ENCODE data around the gene SPA17.

Gene SPA17

DNA sequence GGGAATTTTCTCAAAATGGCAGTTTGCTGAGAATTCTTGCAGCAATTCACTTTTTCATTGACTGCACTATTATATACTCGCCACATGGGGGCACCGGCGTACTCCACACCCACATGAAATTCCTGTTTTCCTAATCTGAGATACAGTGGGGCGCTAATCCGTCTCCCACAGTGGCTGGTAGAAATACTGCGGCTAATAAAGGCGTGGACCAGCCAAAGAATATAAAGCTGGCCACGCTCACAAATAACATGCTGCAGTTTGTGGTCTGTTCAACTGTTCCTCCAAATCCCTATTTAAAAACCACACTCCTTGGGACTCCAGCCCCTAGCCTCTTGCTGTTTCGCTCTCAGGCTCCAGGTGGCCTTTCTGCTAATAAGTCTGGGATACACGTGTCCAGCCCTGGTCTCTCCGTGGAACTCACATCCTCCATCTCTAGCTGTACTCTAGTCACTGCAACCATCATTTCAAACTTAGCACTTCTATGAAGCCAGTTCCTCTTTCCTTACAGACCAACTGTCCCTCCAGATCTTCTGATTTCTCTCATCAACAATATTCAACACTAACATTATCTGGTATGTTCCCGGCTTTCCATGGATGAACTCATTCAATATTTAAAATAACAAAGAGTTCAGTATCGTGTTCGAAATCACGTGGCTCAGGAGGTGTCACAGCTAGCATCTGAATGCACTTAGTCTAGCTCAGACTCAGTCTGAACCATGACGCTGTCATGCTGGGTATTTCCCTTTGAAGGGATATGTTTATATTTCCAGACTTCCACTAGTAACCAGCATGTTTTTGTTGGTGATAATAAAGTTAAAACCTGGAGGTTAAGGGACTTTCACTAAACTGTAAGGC is 29.1 kb upstream of the SPA17 start:
- no peak overlapping the region for H3K4ac ChIP-seq (ENCODE audit: low read depth in 1 of 2, low read length in 2 of 2)
- 21% methylated on average over 16 of the region's 16 CpGs for WGBS

GRCh38 chr11:124646148-124646547 is 27.6 kb upstream of the SPA17 start:
- no peak overlapping the region for H3K9ac ChIP-seq (ENCODE audit: low read length)
- H3K4me2 ChIP-seq (ENCODE audit: low read length, poor library complexity, severe bottlenecking) = no peak overlapping the region
- no peaks in the 10 kb centered on the region for H3K9me3 ChIP-seq (ENCODE audit: control insufficient read depth, low read length)
- H2BK15ac ChIP-seq (ENCODE audit: low read depth, poor library complexity, severe bottlenecking) = no peak overlapping the region
- H2BK12ac ChIP-seq (ENCODE audit: low read length in 2 of 2) = no peak overlapping the region
- H3K27ac ChIP-seq (ENCODE audit: low read length, poor library complexity, severe bottlenecking) = no peak overlapping the region
- no peak overlapping the region for H3K14ac ChIP-seq (ENCODE audit: low read length in 2 of 2)
- WGBS = 83% methylated on average over 3 of the region's 3 CpGs
- no peak overlapping the region for H3K4me3 ChIP-seq (ENCODE audit: insufficient read depth in 1 of 2, low read depth in 1 of 2, low read length in 2 of 2)
- H3K79me1 ChIP-seq (replicated peaks; ENCODE audit: low read length, poor library complexity, severe bottlenecking) = no peaks in the 10 kb centered on the region
- H3K36me3 ChIP-seq (ENCODE audit: control insufficient read depth in 1 of 2, insufficient read depth in 2 of 2, low read depth in 1 of 2, low read length in 2 of 2) = peaks cover 0 to 9% of the 10 kb centered on the region in 2 experiments
- H4K91ac ChIP-seq (ENCODE audit: low read length) = no peak overlapping the region
- no peaks in the 10 kb centered on the region for H3K4me1 ChIP-seq (ENCODE audit: control insufficient read depth, insufficient read depth, low read depth, low read length)
- no peak overlapping the region for H2AFZ ChIP-seq (ENCODE audit: low read depth, low read length)
- H3K23ac ChIP-seq (ENCODE audit: low read length in 2 of 2) = no peak overlapping the region
- no peak overlapping the region for H2BK120ac ChIP-seq (ENCODE audit: low read depth, low read length)
- no peak overlapping the region for H3K4ac ChIP-seq (ENCODE audit: low read depth in 1 of 2, low read length in 2 of 2)
- no peak for DNase-seq
- no peak overlapping the region for H2AK5ac ChIP-seq (ENCODE audit: low read length, severe bottlenecking)
- H3K18ac ChIP-seq (ENCODE audit: low read depth in 1 of 2, low read length in 2 of 2) = no peak overlapping the region
- H4K8ac ChIP-seq (ENCODE audit: low read length) = no peak overlapping the region
- H3K27me3 ChIP-seq (ENCODE audit: control insufficient read depth in 1 of 2, insufficient read depth in 1 of 2, low read length in 2 of 2) = no peaks in the 10 kb centered on the region
- no peak overlapping the region for H2BK5ac ChIP-seq (ENCODE audit: low read depth, low read length, poor library complexity, severe bottlenecking)

More for the DNA sequence above, 29.1 kb upstream of the SPA17 start:
- H3K9ac ChIP-seq (ENCODE audit: low read length) = peak overlapping the region; percentile 80
- H3K79me1 ChIP-seq (replicated peaks; ENCODE audit: low read length, poor library complexity, severe bottlenecking) = no peaks in the 10 kb centered on the region
- H2BK120ac ChIP-seq (ENCODE audit: low read depth, low read length) = no peak overlapping the region
- H2AFZ ChIP-seq (ENCODE audit: low read depth, low read length) = no peak overlapping the region
- no peak overlapping the region for H4K91ac ChIP-seq (ENCODE audit: low read length)
- H3K9me3 ChIP-seq (ENCODE audit: control insufficient read depth, low read length) = no peaks in the 10 kb centered on the region
- H3K23ac ChIP-seq (ENCODE audit: low read length in 2 of 2) = no peak overlapping the region
- no peak overlapping the region for H2AK5ac ChIP-seq (ENCODE audit: low read length, severe bottlenecking)
- DNase-seq = peak; percentile 80
- H2BK5ac ChIP-seq (ENCODE audit: low read depth, low read length, poor library complexity, severe bottlenecking) = no peak overlapping the region
- H2BK12ac ChIP-seq (ENCODE audit: low read length in 2 of 2) = no peak overlapping the region
- no peaks in the 10 kb centered on the region for H3K4me1 ChIP-seq (ENCODE audit: control insufficient read depth, insufficient read depth, low read depth, low read length)
- no peak overlapping the region for H3K18ac ChIP-seq (ENCODE audit: low read depth in 1 of 2, low read length in 2 of 2)
- no peak overlapping the region for H2BK15ac ChIP-seq (ENCODE audit: low read depth, poor library complexity, severe bottlenecking)
- H3K36me3 ChIP-seq (ENCODE audit: control insufficient read depth in 1 of 2, insufficient read depth in 2 of 2, low read depth in 1 of 2, low read length in 2 of 2) = peaks cover 0 to 17% of the 10 kb centered on the region in 2 experiments
- H3K14ac ChIP-seq (ENCODE audit: low read length in 2 of 2) = no peak overlapping the region
- H3K27me3 ChIP-seq (ENCODE audit: control insufficient read depth in 1 of 2, insufficient read depth in 1 of 2, low read length in 2 of 2) = no peaks in the 10 kb centered on the region
- H4K8ac ChIP-seq (ENCODE audit: low read length) = no peak overlapping the region
- no peak overlapping the region for H3K27ac ChIP-seq (ENCODE audit: low read length, poor library complexity, severe bottlenecking)
- peak overlapping the region; percentile 64 for H3K4me2 ChIP-seq (ENCODE audit: low read length, poor library complexity, severe bottlenecking)
- H3K4me3 ChIP-seq (ENCODE audit: insufficient read depth in 1 of 2, low read depth in 1 of 2, low read length in 2 of 2) = peak overlapping the region in 1 of 2 experiments; percentile 60

GRCh38 chr11:124648610-124649009 is 25.1 kb upstream of the SPA17 start:
- Histone ChIP-seq H3K4me2 (ENCODE audit: low read length, poor library complexity, severe bottlenecking) (no peak overlapping the region), H2AFZ (ENCODE audit: low read depth, low read length) (no peak overlapping the region), H3K18ac (ENCODE audit: low read depth in 1 of 2, low read length in 2 of 2) (no peak overlapping the region), H2BK12ac (ENCODE audit: low read length in 2 of 2) (no peak overlapping the region), H3K79me1 (replicated peaks; ENCODE audit: low read length, poor library complexity, severe bottlenecking) (no peaks in the 10 kb centered on the region), H2BK5ac (ENCODE audit: low read depth, low read length, poor library complexity, severe bottlenecking) (no peak overlapping the region), H4K8ac (ENCODE audit: low read length) (no peak overlapping the region), H2BK120ac (ENCODE audit: low read depth, low read length) (no peak overlapping the region), H3K27ac (ENCODE audit: low read length, poor library complexity, severe bottlenecking) (no peak overlapping the region), H2AK5ac (ENCODE audit: low read length, severe bottlenecking) (no peak overlapping the region), H2BK15ac (ENCODE audit: low read depth, poor library complexity, severe bottlenecking) (no peak overlapping the region), H3K27me3 (ENCODE audit: control insufficient read depth in 1 of 2, insufficient read depth in 1 of 2, low read length in 2 of 2) (no peaks in the 10 kb centered on the region), H3K23ac (ENCODE audit: low read length in 2 of 2) (no peak overlapping the region), H3K9me3 (ENCODE audit: control insufficient read depth, low read length) (no peaks in the 10 kb centered on the region), H3K4me1 (ENCODE audit: control insufficient read depth, insufficient read depth, low read depth, low read length) (no peaks in the 10 kb centered on the region), H3K4me3 (ENCODE audit: insufficient read depth in 1 of 2, low read depth in 1 of 2, low read length in 2 of 2) (no peak overlapping the region), H3K14ac (ENCODE audit: low read length in 2 of 2) (no peak overlapping the region), H4K91ac (ENCODE audit: low read length) (no peak overlapping the region), H3K36me3 (ENCODE audit: control insufficient read depth in 1 of 2, insufficient read depth in 2 of 2, low read depth in 1 of 2, low read length in 2 of 2) (peaks cover 0 to 20% of the 10 kb centered on the region in 2 experiments), H3K4ac (ENCODE audit: low read depth in 1 of 2, low read length in 2 of 2) (no peak overlapping the region), H3K9ac (ENCODE audit: low read length) (no peak overlapping the region)
- no peak for DNase-seq
- 66% methylated on average over 4 of the region's 6 CpGs for WGBS

DNA sequence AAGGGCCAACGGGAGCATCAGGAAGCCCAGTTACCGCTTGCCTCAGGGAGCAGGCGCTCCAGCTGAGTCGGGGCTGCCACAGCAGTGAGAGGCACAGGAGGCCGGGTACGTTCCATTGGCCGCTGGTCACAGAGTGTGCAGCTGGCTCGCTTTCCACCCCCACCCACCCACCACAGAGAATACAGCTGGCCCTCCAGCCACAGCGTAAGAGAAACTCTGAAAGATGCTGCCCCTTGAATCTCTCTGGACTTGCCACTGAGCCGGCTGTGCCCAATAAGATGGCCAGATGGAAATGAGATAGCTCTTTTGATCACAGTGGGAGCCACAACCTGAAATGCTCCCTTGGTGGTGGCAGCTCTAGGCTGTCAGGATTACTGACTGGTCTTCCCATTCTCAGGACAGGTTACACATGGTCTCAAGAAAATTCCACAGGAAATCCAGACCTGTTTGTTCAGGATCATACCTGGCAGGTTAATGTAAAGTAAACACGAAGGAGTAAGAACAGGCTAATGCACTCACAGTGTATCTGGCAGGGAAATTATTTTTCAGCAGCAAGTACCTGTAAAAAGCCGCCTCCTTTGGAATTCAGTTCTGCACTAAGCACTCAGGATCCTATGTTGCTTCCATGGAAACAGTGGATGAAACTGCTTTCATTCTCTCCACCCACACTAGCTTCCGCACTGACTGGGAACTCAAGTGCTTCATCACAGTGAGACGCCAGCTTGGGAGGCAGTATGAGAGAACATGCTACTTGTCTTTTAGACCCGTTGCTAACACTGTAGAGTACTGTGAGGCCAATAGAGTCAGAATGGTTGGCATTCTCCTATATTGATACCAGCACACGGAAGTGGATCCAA is 16.7 kb upstream of the SPA17 start:
- Histone ChIP-seq H3K27ac (ENCODE audit: low read length, poor library complexity, severe bottlenecking) (no peak overlapping the region), H3K23ac (ENCODE audit: low read length in 2 of 2) (no peak overlapping the region), H3K4me3 (ENCODE audit: insufficient read depth in 1 of 2, low read depth in 1 of 2, low read length in 2 of 2) (no peak overlapping the region), H3K4me2 (ENCODE audit: low read length, poor library complexity, severe bottlenecking) (no peak overlapping the region), H2BK15ac (ENCODE audit: low read depth, poor library complexity, severe bottlenecking) (no peak overlapping the region), H3K79me1 (replicated peaks; ENCODE audit: low read length, poor library complexity, severe bottlenecking) (no peaks in the 10 kb centered on the region), H2BK5ac (ENCODE audit: low read depth, low read length, poor library complexity, severe bottlenecking) (no peak overlapping the region), H3K27me3 (ENCODE audit: control insufficient read depth in 1 of 2, insufficient read depth in 1 of 2, low read length in 2 of 2) (peaks cover 0 to 14% of the 10 kb centered on the region in 2 experiments), H3K18ac (ENCODE audit: low read depth in 1 of 2, low read length in 2 of 2) (no peak overlapping the region), H2AFZ (ENCODE audit: low read depth, low read length) (peak overlapping the region; percentile 57), H3K36me3 (ENCODE audit: control insufficient read depth in 1 of 2, insufficient read depth in 2 of 2, low read depth in 1 of 2, low read length in 2 of 2) (peaks cover 0 to 12% of the 10 kb centered on the region in 2 experiments), H3K4ac (ENCODE audit: low read depth in 1 of 2, low read length in 2 of 2) (no peak overlapping the region), H3K4me1 (ENCODE audit: control insufficient read depth, insufficient read depth, low read depth, low read length) (peaks cover 4% of the 10 kb centered on the region), H3K9ac (ENCODE audit: low read length) (no peak overlapping the region), H2BK120ac (ENCODE audit: low read depth, low read length) (no peak overlapping the region), H2AK5ac (ENCODE audit: low read length, severe bottlenecking) (no peak overlapping the region), H4K91ac (ENCODE audit: low read length) (no peak overlapping the region), H2BK12ac (ENCODE audit: low read length in 2 of 2) (no peak overlapping the region), H3K14ac (ENCODE audit: low read length in 2 of 2) (no peak overlapping the region), H4K8ac (ENCODE audit: low read length) (peak overlapping the region; percentile 49), H3K9me3 (ENCODE audit: control insufficient read depth, low read length) (no peaks in the 10 kb centered on the region)
- peak; percentile 32 for DNase-seq
- 44% methylated on average over 15 of the region's 16 CpGs for WGBS
